ENCODE results near the gene FAM210A. TPM values are rescaled to one million over a fixed set of nuclear protein-coding genes. Genes with fewer than 3 reads are reported as not detected.

Gene FAM210A
- 10 to 100 TPM; 10.4 to 22.4 (median 17.4) TPM for total RNA-seq

- no peaks in the 10 kb centered on the region for H3K9me3 ChIP-seq
- H3K36me3 ChIP-seq: no peaks in the 10 kb centered on the region
- WGBS: 0% methylated on average over 9 of the region's 76 CpGs
- peak within 1 kb of the TSS; percentile 90 to 97 (median 94) for H3K4me3 ChIP-seq
- H3K27me3 ChIP-seq: no peaks in the 10 kb centered on the region
- peak within 1 kb of the TSS; percentile 94 to 96 (median 95) for H3K27ac ChIP-seq (replicated peaks in 1 of 4)
- intact Hi-C loops (cut with DNase I): no loop called here
- TF ChIP-seq CTCF (IDR thresholded peaks at IDR 0.05) (peak in 1 of 3 experiments; percentile 27), POLR2A (IDR thresholded peaks at IDR 0.05; ENCODE audit: low read depth) (peak; percentile 44), EP300 (IDR thresholded peaks at IDR 0.05) (no peak), POLR2AphosphoS5 (IDR thresholded peaks at IDR 0.05) (peak; percentile 97 to 100)
- peak; percentile 99 for DNase-seq (ENCODE audit: extremely low spot score)
- H3K4me1 ChIP-seq: peaks cover 26 to 49% (median 39%) of the 10 kb centered on the region in 4 donors
Measured at GRCh38 chr18:13726232-13726971, at the start of gene FAM210A, which contains the start of gene RNMT. Gene FAM210A (minus strand): TSS chr18:13726558. CDS start chr18:13682077, 44,481 bp downstream. Gene RNMT (plus strand): TSS chr18:13726673. CDS start chr18:13731518, 4,845 bp downstream.

GRCh38 chr18:13775058-13775457 lies 48.7 kb upstream of the FAM210A start:
- TF ChIP-seq CTCF (IDR thresholded peaks at IDR 0.05) (no peak), POLR2AphosphoS5 (IDR thresholded peaks at IDR 0.05) (no peak), EP300 (IDR thresholded peaks at IDR 0.05) (no peak), POLR2A (IDR thresholded peaks at IDR 0.05; ENCODE audit: low read depth) (no peak)
- intact Hi-C loops (cut with DNase I): no loop called here
- WGBS: 62% methylated on average over 3 of the region's 3 CpGs
- peaks cover 0 to 4% (median 0%) of the 10 kb centered on the region in 4 donors for H3K9me3 ChIP-seq
- no peaks in the 10 kb centered on the region for H3K27me3 ChIP-seq
- H3K27ac ChIP-seq (replicated peaks in 1 of 4): no peak overlapping the region
- no peak overlapping the region for H3K4me3 ChIP-seq
- H3K4me1 ChIP-seq: no peaks in the 10 kb centered on the region
- H3K36me3 ChIP-seq: no peaks in the 10 kb centered on the region
- no peak for DNase-seq (ENCODE audit: extremely low spot score)

GRCh38 chr18:13762690-13763439 lies 36.5 kb upstream of the FAM210A start:
- H3K27ac ChIP-seq (replicated peaks in 1 of 4): no peak overlapping the region
- H3K4me3 ChIP-seq: no peak overlapping the region
- no peak for TF ChIP-seq POLR2AphosphoS5 (IDR thresholded peaks at IDR 0.05)
- no peak for TF ChIP-seq POLR2A (IDR thresholded peaks at IDR 0.05; ENCODE audit: low read depth)
- no peak for TF ChIP-seq CTCF (IDR thresholded peaks at IDR 0.05)
- TF ChIP-seq EP300 (IDR thresholded peaks at IDR 0.05): no peak
- WGBS: 97% methylated on average over 3 of the region's 3 CpGs
- H3K36me3 ChIP-seq: peaks cover 9 to 69% (median 32%) of the 10 kb centered on the region in 4 donors
- peaks cover 0 to 23% (median 8%) of the 10 kb centered on the region in 4 donors for H3K9me3 ChIP-seq
- H3K27me3 ChIP-seq: no peaks in the 10 kb centered on the region
- no peak for DNase-seq (ENCODE audit: extremely low spot score)
- intact Hi-C loops (cut with DNase I): no loop called here
- no peaks in the 10 kb centered on the region for H3K4me1 ChIP-seq

GRCh38 chr18:13760047-13760446 lies 33.7 kb upstream of the FAM210A start:
- intact Hi-C loops (cut with DNase I): no loop called here
- no peaks in the 10 kb centered on the region for H3K27me3 ChIP-seq
- H3K27ac ChIP-seq (replicated peaks in 1 of 4): no peak overlapping the region
- no peaks in the 10 kb centered on the region for H3K4me1 ChIP-seq
- H3K9me3 ChIP-seq: no peaks in the 10 kb centered on the region
- TF ChIP-seq POLR2AphosphoS5 (IDR thresholded peaks at IDR 0.05) (no peak), EP300 (IDR thresholded peaks at IDR 0.05) (no peak), CTCF (IDR thresholded peaks at IDR 0.05) (no peak), POLR2A (IDR thresholded peaks at IDR 0.05; ENCODE audit: low read depth) (no peak)
- DNase-seq (ENCODE audit: extremely low spot score): no peak
- no peak overlapping the region for H3K4me3 ChIP-seq
- peaks cover 27 to 91% (median 57%) of the 10 kb centered on the region in 4 donors for H3K36me3 ChIP-seq
